NCI-H2227 (cell line): ENCODE measurements around the gene SLC35A5.
"Not testable (repeated sequence)": the region's sequence is repeated elsewhere in the genome, so short reads cannot be mapped to it uniquely, and the experiment has no call there.

ENCODE experiments used
- DNase-seq: peaks from one replicate; lab custom pipeline; 2025; ENCODE audit not compliant: unreplicated experiment; lab: John Stamatoyannopoulos, UW

SLC35A5 gene, protein sequence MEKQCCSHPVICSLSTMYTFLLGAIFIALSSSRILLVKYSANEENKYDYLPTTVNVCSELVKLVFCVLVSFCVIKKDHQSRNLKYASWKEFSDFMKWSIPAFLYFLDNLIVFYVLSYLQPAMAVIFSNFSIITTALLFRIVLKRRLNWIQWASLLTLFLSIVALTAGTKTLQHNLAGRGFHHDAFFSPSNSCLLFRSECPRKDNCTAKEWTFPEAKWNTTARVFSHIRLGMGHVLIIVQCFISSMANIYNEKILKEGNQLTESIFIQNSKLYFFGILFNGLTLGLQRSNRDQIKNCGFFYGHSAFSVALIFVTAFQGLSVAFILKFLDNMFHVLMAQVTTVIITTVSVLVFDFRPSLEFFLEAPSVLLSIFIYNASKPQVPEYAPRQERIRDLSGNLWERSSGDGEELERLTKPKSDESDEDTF

DNA sequence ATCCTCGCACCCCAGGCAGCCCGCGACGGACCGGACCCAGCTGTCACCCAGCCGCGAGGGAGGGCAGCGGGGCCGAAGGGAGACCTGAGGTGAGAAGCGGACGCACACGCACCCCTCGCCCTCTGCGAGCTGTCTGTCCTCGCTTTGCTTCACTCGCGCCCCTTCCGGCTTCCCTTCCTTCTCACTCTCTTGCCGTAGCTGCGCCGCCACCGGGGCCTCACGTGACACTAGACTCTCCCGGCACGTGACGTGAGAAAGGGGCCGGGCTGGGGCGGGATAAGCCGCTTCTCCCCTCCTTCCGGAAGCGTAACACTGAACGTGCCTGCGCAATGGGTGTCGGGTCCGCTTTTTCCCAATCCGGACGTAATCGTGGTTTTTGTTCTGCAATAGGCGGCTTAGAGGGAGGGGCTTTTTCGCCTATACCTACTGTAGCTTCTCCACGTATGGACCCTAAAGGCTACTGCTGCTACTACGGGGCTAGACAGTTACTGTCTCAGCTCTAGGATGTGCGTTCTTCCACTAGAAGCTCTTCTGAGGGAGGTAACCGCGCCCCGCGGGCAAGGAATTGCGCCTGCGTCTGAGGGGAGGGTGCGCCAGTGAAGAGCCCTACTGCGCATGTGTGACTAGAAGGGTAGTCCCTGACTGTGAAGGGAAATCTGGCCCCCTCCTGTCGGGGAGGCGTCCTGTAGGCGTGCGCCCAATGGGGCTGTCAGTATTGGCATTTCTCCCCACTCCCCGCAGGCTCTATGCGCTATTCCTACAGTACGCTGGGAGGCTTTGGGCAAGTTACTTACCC is at the start of gene SLC35A5, which contains the start of gene ATG3:
TSS of gene SLC35A5 (plus strand) at position 312 of the 796 bp plus-strand sequence. CDS start 1,359 bp downstream, outside the sequence.
TSS of gene ATG3 (minus strand) at position 229 of the 796 bp plus-strand sequence. CDS start 434 bp downstream, outside the sequence.
- peak; percentile 96 for DNase-seq

DNA sequence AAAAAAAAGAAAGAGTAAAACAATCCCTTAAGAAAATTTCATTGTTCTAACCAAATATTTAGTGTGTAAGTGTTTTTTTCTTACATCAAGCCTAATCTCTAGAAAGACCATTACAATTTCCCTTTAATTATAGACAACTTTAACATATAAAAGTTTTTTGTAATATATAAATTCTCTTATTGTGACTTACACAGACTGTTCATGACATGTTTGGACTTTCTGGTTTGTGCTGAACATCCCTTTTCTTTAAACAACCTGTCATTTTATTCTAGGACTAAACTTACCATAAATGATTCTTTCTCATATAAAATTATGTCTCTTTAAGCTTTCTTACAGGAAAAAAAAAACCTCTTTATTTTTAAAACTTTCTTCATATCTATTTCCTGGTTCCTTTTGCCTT is 49.5 kb upstream of the SLC35A5 start:
- no peak for DNase-seq

DNA sequence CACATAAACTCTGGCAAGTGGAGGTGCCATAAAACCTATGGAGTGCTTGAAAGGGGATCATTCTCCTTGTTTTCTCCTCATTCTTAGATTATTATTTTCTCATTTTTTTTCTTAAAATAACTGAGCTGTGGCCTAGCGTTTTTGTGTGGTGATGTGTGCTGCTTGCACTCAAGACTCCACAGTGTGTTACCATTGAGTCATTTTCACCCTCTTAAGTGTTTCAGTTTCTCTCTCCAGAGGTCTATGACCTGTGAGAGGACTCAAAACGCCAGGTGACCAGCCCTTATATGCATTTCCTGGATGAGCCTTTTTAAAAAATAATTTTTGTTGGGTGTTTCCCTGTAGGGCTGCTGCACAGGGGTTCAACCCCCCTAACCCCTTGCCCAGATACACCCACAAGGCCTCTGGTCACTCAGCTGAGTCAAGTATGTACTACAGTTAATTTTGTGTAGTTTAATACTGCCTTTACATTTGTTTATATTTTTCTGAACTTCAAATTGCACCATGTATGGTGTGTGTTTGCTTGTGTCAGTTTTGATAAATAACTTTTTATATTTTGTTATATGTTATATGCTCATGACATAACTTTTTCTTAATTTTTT is 47.2 kb upstream of the SLC35A5 start:
- no peak for DNase-seq

DNA sequence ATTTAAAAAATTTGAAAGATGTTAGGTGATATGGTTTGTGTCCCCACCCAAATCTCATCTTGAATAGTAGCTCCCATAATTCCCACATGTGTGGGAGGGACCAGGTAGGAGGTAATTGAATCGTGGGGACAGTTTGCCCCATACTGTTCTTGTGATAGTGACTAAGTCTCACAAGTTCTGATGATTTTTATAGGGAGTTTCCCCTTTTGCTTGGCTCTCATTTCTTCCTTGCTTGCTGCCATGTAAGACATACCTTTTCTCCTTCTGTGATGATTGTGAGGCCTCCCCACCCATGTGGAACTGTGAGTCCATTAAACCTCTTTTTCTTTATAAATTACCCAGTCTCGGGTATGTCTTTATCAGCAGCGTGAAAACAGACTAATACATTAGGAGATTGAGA is 42.9 kb upstream of the SLC35A5 start:
- DNase-seq, result not testable (repeated sequence)

DNA sequence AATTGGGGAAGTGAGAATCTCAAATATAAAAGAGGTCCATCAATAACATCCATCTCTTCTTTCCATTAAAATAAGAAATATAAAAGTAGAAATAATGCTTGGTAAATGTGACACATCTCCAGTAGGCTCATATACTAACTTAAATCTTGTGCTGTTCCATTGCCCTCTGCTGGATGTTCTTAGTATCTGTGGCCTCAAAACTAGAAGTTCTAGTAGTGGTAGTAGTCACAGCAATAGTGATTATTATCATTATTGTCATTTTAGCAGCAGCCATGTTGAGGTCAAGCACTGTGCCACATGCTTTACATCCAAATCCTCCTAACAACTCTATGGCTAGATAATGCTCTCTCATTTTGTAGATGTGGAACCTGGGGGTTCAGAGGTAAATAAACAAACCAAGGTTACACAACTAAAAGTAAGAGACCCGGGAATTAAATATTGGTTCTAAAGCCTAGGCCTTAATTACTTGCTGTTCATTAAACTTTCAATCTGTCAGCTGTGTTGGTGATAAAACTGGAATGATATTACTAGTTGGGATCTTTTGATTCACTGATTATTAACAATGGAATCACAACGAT is 42.3 kb upstream of the SLC35A5 start:
- DNase-seq, result peak; percentile 19

DNA sequence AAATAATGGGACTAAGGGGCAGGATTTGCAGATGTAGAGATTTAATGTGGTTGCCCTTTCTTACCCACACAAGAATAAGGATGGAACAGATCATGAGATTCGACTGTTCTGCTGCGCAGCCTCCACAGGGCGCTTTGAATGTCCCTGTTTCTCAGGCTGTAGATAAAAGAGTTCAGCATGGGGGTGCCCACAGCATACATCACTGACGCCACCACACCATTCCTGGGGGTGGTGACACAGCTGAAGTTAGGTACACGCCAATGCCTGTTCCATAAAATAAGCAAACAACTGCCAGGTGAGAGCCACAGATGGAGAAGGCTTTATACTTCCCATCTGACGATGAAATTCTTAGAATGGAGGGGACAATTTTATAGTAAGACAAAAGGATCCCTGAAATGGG is 37.7 kb upstream of the SLC35A5 start:
- not testable (repeated sequence) for DNase-seq

DNA sequence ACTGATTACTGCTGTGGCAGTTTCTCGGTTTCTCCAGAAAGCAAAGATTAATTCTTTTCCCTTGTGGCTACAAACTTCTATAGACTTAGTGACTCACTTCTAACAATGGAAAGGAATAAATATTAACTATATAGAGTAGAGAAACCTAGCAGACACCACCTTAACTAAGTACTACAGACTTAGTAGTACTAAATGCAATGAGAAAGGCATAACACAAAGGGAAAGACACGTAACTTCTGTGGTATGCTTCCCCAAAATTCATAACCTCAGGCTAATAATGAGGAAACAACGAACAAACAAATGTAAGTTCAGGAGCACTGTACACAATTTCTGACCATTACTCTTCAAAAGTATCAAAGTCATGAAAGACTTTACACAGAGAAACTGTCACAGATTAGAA is 31.3 kb upstream of the SLC35A5 start:
- no peak for DNase-seq

DNA sequence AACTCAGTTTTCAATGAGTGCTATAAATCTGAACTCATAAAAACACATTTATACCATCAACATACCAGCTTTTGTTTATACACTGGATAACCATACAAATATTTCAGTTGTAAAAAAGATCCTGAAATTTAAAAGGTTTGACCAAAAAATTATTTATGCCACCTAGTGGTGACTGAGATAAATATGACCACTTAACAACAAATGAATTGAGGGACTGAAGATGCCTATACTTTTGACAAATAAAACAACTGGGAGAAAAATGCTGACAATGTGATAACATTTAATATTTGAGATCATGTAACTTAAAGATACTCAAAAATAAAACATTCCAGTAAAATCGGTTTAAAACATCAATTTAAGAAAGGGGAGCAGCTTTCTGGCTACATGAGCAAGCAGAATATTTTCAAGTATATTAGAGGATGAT is 30.5 kb upstream of the SLC35A5 start:
- DNase-seq, result peak; percentile 13

DNA sequence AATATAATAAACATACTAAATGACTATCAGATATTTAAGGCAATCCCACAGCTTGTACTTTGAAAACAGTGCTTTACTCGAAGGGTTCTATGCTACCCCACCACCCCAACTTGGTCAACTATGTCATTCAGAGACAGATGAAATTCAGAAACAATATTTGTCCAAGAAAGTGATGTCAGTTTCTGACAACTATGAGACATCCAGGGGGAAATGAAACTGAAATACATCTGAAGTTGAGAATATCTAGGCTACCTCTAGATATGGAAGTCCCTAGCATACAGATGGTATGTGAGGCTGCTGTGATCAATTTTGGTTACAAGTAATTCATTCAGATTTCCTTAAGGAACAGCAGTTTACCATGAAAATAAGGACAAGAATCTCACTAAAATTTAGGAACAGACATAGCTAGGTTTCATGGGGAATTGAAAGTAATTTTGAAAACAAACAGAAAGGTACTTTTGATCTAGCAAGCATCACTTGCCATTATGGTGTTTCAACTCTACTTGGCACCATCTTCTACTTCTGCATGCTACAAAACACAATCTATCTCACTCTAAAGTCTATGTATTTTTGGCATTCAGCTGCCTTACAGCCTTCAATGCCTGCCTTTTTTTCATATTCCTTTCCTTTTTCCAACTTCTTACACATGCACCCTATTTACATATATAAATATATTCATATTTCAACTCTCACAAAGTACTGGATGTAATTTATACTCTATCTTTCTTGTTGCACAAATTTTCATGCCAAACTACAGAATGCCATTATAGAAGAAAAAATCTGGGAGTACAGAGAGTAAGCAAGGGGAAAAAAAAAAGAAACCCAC is 21.8 kb upstream of the SLC35A5 start:
- DNase-seq, result no peak

DNA sequence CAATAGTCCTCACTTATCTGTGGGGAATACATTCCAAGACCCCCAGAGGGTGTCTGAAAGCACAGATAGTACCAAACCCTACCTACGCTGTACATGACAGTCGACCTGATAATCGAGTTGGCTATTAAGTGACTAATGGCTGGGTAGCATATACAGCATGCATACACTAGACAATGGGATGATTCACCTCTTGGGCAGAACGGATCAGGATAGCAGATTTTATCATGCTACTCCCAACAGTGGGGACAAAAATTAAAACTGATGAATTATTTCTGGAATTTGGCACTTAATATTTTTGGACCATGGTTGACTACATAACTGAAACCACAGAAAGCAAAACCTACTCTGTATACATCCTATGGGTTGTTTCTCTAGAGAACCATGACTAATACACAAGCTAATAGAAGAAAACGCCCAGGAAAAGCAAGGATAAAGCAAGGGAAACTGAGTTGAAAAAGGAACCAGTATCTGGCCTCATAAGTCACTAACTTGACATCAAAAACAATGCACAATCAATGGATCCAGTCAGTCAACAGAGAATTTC is 15.6 kb upstream of the SLC35A5 start:
- DNase-seq, result no peak

DNA sequence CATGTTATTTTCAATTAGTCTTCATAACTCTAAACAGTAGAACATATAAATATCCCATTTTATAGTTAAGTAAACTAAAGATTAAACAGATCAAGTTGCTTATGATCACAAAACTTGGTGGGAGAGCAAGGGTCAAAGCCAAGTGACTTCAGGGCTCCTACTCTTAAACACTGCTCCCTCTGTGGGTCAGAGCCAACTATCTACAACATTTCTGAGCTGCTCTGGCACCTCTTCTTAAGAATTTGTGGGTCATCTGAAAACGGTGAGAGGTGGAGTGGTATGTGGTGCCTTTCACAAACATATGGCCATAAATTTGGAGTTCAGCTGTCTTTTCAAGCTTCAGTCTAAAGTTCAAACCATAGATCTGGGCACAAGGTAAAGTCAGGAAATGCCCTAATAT is 11.0 kb upstream of the SLC35A5 start:
- DNase-seq, result no peak

DNA sequence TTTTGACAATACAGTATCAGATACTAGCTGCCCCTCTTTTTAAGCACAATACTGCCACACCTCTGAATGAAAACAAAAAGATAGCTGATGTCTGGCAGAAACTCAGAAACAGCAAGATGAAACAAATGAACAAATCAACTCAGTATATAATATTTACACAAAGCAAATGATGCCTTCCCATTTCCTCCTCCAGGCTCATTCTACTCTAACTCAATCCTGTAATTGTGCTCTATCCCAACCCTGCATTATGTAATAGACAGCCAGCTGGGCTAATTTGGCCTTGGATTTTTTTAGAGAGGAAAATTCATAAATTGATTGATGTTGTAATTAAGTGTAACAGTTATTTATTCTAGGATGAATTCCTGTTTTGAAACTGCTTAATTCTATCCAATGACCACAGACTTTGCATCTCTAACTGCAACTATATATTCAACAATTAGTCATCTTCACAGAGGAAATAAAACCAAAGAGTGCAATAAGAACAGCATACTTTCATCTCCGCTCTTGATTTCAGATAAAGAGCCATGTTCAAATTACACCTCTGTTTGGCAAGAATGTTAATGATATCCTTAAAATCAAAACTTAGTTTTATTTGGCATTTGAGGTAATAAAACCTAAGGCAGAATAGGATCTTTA is 6.2 kb upstream of the SLC35A5 start:
- DNase-seq, result no peak

DNA sequence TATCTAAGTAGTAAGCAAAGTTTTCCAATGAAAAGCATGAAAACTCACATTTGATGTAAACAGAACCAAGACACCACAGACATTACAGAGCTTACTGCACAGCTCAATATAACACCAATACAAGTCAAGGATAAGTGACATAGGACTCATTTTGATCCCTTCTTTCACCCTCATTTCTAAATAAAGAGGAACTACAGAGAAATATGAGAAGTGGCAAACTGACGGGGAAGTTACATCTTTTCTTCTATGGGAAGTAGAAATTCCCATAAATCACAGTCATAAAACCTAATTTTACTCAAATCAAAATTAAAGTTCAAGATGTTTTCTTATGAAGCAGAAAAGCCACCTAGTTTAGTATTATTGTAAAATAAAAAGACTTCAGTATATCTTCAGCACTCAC is 3.9 kb upstream of the SLC35A5 start:
- DNase-seq, result no peak

DNA sequence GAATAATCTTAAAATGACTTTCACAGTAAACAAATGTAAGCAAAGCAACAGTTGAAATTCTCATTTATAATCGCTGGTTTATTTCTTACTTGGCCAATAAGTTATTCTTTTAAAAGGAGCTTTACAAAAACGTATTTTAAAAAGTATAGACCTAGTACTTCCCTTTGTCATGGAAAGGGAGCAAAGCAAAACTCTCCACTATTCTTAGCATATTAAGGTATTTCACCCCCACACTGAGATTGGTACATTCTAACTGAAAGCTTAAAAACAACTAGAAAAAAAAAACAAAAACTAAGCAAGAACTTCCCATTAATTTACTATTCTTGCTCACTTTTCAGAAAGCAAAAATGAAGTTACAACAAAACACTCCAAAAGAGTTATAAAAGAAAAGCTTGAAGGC is 1.5 kb upstream of the SLC35A5 start:
- DNase-seq, result no peak

DNA sequence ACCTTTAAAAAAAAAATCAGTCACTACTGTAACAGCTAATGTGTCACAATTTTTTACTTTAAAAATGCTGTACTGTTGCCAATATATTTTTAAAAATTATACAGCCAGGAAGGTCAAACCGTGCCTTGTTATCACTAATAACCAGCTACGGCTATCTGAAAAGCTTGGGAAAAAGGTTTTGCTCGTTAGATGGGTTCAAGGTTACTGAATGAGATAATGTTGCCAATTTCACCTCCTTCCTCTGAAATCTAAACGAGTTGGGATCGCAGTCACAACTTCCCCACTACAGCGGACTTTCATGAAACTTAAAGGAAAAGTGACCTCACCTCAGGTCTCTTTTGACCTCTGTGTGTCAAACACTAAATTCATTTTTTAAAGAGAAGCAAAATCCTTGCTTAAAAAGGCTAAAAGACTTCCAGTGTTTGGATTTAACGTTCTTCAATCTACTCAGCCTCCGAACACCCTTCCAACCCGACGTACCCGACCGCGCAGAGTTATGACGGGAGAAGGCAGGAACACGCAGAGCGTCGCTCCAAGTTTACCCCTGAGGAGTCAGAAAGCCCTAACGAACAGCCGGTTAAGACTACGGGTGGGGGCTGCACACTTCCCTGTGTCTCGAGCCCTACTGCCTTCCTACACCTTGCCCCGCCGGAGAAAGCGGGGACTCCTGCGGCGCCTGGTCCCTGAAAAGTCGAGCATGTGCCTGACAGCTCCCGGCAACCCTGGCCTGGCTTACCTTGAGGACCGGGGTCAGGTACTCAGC is 943 bp upstream of the SLC35A5 start:
- DNase-seq, result peak; percentile 74

DNA sequence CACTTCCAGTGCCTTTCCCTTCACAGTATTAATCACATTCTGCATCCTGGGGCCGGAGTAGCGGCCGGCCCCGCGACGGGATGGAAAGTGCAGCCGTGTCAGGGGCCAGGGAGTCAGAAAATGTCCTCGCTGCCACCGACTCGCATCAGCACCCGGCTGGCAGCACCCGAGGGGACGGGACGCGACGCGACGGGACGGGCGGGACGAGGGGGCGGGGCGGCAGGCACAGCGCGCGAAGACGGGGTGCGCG is 436 bp upstream of the SLC35A5 start:
- peak; percentile 70 for DNase-seq

DNA sequence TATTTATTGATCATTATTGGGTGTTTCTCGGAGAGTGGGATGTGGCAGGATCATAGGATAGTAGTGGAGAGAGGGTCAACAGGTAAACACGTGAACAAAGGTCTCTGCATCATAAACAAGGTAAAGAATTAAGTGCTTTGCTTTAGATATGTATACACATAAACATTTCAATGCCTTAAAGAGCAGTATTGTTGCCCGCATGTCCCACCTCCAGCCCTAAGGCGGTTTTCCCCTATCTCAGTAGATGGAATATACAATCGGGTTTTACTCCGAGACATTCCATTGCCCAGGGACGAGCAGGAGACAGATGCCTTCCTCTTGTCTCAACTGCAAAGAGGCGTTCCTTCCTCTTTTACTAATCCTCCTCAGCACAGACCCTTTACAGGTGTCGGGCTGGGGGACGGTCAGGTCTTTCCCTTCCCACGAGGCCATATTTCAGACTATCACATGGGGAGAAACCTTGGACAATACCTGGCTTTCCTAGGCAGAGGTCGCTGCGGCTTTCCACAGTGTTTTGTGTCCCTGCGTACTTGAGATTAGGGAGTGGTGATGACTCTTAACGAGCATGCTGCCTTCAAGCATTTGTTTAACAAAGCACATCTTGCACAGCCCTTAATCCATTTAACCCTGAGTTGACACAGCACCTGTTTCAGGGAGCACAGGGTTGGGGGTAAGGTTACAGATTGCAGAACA is 2.5 kb downstream of the SLC35A5 start:
- not testable (repeated sequence) for DNase-seq

DNA sequence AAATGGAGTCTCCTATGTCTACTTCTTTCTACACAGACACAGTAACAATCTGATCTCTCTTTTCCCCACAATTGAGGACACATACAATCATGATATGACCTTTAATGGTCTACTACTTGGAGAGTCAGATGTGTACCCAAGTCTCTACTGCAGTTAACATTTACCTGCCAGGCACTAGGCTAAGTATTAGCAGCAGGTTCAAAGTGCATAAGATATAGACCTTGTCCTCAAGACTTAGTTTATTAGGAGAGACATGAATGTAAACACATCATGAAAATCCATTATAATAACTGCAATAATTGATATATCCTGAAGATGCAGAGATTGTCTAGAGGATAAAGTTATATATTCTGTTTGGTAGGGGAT is 3.1 kb downstream of the SLC35A5 start:
- DNase-seq, result no peak

DNA sequence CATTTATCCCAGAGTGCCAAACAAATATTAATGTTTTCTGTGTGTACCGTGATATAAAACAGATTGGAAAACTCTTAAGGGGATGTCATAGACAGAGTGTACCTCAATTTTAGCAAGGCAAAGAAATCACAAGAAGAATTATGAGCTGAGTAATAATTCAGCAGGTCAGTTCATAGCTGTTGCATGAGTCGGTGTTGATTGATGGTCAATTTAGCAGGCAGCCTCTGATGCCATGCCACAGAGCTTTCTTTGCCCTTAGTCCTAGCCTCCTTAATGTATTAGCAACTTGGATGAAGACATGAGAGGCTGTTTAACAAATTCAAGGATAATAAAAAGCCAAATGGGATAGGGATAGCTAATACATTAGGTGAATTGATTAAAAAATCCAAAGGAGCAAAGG is 6.8 kb downstream of the SLC35A5 start:
- DNase-seq, result no peak
